Right cardiac atrium (tissue), 5 donors: ENCODE measurements around the gene C10orf53. TPM values are rescaled to one million over a fixed set of nuclear protein-coding genes. Genes with fewer than 3 reads are reported as not detected.
"Not testable (repeated sequence)": the region's sequence is repeated elsewhere in the genome, so short reads cannot be mapped to it uniquely, and the experiment has no call there.

ENCODE experiments used
- ATAC-seq, 2 donors: fragments of 200-7000 bp; cut with Tn5 transposase; one replicate each; pipeline versions ENCODE4 v1.8.0 to v1.9.1; 2020; ENCODE audit warnings: moderate library complexity in 2 of 2, mild to moderate bottlenecking in 1 of 2
- DNase-seq, 3 donors: peaks; one replicate each; pipeline ENCODE4 v3.0.0-alpha.2; 2020
- H3K27ac ChIP-seq: one replicate; pipeline ENCODE4 v1.5.1; 2013; ENCODE audit warnings: mild to moderate bottlenecking, low read length, control low read depth, moderate library complexity
- H3K27me3 ChIP-seq: one replicate; pipeline ENCODE4 v1.6.1; 2013; ENCODE audit not compliant: control insufficient read depth, insufficient read depth
- H3K4me1 ChIP-seq: one replicate; pipeline ENCODE4 v1.6.1; 2013; ENCODE audit warnings: low read length; ENCODE audit not compliant: control insufficient read depth, insufficient read depth
- H3K4me3 ChIP-seq: one replicate; pipeline ENCODE4 v1.5.1; 2013; ENCODE audit warnings: low read length, control low read depth
- H3K9me3 ChIP-seq: one replicate; pipeline ENCODE4 v1.6.1; 2013; ENCODE audit warnings: low read length; ENCODE audit not compliant: control insufficient read depth
- WGBS: extraction: QIAGEN DNeasy Blood & Tissue Kit; methylation state at CpG from one replicate; pipeline ENCODE4 v1.1.7; 2013; 5-methylcytosine and 5-hydroxymethylcytosine counted together
- intact Hi-C, 4 donors: fragments of 100-400 bp; cut with DNase I; formaldehyde crosslinking; loops; one replicate each; pipeline versions ENCODE4 v1.11.0 to v1.14.0; 2022 to 2023
- polyA plus RNA-seq: library from polyadenylated mRNA; stranded (reverse); fragments of 200-250 nt; gene quantifications from one replicate; pipeline ENCODE4 v1.2.3, GENCODE V29; 2013
- total RNA-seq, 4 donors: library from RNA; stranded (reverse); fragmentation: NEBNext Ultra II Directional; extraction: Animal tissue kit (Norgen Biotek cat#: 25700); gene quantifications; one replicate each; pipeline ENCODE4 v1.2.1, GENCODE V29; 2021
- donor health status: healthy with polysubstance abuse.
- donor health status: DM: no; HTN: yes; CAD: no.
- donor health status: DM: no; HTN: no; CAD: no.
- donor health status: DM: no; HTN: yes; CAD: no; lungs with severe emphysema.
- donor health status: DM: yes; HTN: yes; CAD: no.

Gene C10orf53
- total and polyA plus RNA-seq, 5 donors: not detected

DNA sequence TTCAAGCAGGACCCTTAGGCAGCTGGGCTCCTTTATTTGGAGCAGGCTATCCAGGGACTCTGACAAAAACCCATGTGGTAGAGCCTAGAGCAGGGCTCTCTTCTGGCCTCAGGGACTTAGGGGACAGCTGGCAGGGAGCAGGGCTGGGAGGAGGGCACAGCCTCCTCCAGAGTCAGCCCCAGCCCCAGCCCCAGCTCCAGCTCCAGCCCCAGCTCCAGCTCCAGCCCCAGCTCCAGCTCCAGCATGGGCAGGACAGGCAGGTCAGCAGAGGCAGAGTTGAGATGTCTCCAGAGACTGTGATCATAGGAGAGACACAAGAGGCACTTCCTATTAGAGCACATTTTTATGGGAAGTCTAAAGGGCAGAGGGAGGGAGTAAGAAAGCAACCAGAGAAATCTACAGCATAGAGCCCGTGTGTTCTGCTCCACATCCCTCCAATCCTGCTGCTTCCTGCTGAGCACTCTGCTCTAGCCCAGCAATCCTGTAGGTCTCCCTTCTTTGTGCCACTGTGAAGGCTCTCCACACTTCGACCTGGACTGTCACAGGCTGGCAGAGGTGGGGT, 13.3 kb upstream of the C10orf53 start:
- DNase-seq (no peak), ATAC-seq (no peak)
- Histone ChIP-seq H3K9me3 (no peaks in the 10 kb centered on the region), H3K4me1 (no peaks in the 10 kb centered on the region), H3K27ac (no peak overlapping the region), H3K4me3 (no peak overlapping the region), H3K27me3 (no peaks in the 10 kb centered on the region)
- intact Hi-C loops: no loop called here
- WGBS: 52% methylated on average over 2 of the region's 2 CpGs

DNA sequence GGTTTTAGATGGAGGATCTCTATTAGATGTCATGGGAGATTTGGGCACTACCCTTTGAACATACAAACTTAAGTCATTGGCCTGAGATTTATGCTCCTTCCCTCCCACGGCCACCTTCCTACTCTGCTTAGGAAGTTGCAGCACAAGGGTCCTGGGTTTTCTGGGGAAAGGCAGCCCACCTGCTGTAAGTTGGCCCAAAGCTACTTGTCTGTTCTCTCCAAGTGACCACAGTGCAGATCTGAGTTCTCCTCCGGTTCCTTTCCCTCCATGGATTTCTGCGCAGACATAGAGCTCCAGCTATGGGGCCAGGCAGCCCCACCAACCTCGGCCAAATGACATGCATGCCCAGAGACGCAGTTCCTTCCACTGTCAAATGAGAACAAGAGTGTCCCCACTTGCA, 12.8 kb upstream of the C10orf53 start:
- intact Hi-C loops: no loop called here
- ATAC-seq (no peak), DNase-seq (no peak)
- Histone ChIP-seq H3K27ac (no peak overlapping the region), H3K4me1 (no peaks in the 10 kb centered on the region), H3K9me3 (no peaks in the 10 kb centered on the region), H3K4me3 (no peak overlapping the region), H3K27me3 (no peaks in the 10 kb centered on the region)
- WGBS: 82% methylated on average over 5 of the region's 5 CpGs

DNA sequence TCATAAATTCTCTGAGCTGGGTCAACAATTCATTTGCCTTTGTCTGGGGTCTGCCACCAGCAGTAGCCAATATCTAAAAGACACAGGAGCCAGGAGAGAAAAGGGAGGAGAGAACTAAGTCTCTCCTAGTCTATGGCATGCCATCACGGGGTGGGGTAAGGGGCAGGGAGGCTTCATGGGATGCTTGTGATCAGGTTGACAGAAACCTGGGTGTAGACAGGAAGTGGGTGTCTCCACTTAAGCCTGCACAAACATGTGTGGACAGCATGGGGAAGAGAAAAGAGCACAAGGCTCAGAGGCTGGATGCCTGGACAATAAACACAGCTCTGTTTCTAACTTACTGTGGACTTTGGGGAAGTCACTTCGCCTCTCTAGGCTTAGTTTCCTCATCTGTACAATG, 11.5 kb upstream of the C10orf53 start:
- 67% methylated on average over 2 of the region's 2 CpGs for WGBS
- intact Hi-C loops: no loop called here
- ATAC-seq: no peak

DNA sequence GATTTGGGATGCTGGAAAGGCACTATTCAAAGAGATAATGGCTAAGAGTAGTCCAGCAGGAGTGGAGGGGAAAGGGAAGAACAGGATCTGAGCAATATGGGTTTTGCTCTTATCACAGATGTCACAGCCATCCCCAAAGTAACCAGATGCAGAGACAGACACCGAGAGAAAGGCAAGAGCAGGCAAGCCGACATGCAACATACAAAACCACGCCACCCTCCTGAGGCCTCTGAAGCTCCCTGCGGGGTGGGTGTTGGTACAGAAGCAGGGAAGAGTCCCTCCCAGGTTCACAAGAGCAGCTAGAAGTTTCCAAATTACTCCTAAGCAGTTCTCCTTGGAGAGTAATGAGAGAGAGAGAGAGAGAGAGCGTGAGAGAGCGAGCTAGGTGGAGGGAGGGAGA, 10.8 kb upstream of the C10orf53 start:
- no peaks in the 10 kb centered on the region for H3K27me3 ChIP-seq
- no peaks in the 10 kb centered on the region for H3K9me3 ChIP-seq
- intact Hi-C loops: no loop called here
- H3K4me1 ChIP-seq: no peaks in the 10 kb centered on the region
- 56% methylated on average over 6 of the region's 6 CpGs for WGBS
- DNase-seq: no peak
- H3K4me3 ChIP-seq: no peak overlapping the region
- no peak overlapping the region for H3K27ac ChIP-seq
- no peak for ATAC-seq

More for the DNA sequence above, 11.5 kb upstream of the C10orf53 start:
- no peak overlapping the region for H3K4me3 ChIP-seq
- H3K27ac ChIP-seq: no peak overlapping the region
- no peaks in the 10 kb centered on the region for H3K4me1 ChIP-seq
- DNase-seq: no peak
- H3K9me3 ChIP-seq: no peaks in the 10 kb centered on the region
- no peaks in the 10 kb centered on the region for H3K27me3 ChIP-seq

DNA sequence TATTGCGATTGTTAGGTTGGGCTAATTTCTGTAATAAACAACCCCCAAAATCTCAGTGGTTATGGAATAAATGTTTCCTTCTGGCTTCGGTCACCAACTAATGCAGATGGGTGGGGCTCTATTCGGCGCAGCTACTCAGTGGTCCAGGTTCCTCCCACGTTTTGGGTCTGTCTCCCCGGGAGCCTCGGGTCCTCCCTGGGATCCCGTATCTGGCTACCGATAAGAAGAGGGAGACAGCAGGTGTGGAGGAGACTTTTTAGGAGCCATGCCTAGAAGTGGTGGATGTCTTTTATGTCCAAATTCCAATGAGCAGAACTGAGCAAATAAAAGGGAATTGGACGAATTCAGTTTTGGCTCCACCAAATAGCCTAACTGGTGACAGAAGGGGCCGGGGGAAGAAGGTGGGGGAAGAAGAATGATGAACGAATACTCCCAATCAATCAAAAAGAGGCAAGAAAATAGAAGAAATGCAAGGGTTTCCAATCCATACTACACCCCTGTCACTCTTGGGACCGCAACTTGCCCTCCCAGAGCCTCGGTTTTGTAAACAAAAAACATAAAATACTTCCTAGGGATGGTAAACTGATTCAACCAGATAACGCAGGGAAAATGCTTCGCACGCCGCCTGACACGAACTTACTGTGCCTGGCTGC, 498 bp upstream of the C10orf53 start:
- H3K27me3 ChIP-seq: no peaks in the 10 kb centered on the region
- WGBS: 12% methylated on average over 19 of the region's 19 CpGs
- H3K27ac ChIP-seq: no peak overlapping the region
- intact Hi-C loops: no loop called here
- no peaks in the 10 kb centered on the region for H3K4me1 ChIP-seq
- no peak for DNase-seq
- no peaks in the 10 kb centered on the region for H3K9me3 ChIP-seq
- no peak overlapping the region for H3K4me3 ChIP-seq
- no peak for ATAC-seq

DNA sequence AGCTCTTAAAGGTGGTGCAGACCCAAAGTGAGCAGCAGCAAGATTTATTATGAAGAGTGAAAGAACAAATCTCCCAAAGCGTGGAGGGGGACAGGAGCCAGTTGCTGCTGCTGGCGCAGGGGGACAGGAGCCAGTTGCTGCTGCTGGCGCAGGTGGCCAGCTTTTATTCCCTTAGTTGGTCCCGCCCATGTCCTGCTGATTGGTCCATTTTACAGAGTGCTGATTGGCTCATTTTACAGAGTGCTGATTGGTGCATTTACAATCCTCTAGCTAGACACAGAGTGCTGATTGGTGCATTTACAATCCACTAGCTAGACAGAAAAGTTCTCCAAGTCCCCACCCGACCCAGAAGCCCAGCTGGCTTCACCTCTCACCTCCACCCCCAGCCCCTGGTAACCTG, 3.0 kb downstream of the C10orf53 start:
- ATAC-seq, H3K4me3 ChIP-seq, H3K27ac ChIP-seq, H3K4me1 ChIP-seq, DNase-seq, H3K27me3 ChIP-seq, H3K9me3 ChIP-seq, intact Hi-C loops: not testable (repeated sequence)
- 72% methylated on average over 5 of the region's 5 CpGs for WGBS

DNA sequence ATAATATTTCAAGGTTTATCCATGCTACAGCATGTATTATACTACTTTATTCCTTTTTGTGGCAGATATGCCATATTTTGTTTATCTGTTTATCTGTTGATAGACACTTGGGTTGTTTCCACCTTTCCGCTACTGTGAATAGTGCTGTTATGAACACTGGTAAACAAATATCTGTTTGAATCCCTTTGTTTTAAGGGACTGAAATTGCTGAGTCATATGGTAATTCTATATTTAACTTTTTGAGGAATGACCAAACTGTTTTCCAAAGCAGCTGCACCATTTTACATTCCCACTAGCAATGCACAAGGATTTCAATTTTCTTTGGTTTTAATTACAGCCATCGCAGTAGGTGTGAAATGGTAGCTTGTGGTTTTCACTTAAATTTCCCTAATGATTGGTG, 3.4 kb downstream of the C10orf53 start:
- no peaks in the 10 kb centered on the region for H3K27me3 ChIP-seq
- no peak for DNase-seq
- H3K4me3 ChIP-seq: no peak overlapping the region
- peaks cover 2% of the 10 kb centered on the region for H3K9me3 ChIP-seq
- no peak for ATAC-seq
- intact Hi-C loops: no loop called here
- H3K4me1 ChIP-seq: no peaks in the 10 kb centered on the region
- 96% methylated on average over 2 of the region's 2 CpGs for WGBS
- no peak overlapping the region for H3K27ac ChIP-seq

DNA sequence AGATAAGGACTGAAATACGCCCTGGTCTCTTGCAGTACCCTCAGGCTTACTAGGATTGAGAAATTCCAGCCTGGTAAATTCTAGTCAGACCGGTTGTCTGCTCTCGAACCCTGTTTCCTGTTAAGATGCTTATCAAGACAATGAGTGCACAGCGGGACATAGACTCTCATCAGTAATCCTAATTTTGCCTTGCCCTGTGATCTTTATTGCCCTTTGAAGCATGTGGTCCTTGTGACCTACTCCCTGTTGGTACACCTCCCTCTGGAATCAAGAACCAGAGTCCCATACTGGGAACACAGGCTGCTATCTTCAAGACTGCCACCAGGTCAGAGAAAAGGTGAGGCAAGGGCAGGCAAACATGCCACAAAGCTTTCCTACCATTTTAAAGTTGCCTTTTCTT, 7.2 kb downstream of the C10orf53 start:
- H3K4me1 ChIP-seq: no peaks in the 10 kb centered on the region
- DNase-seq (no peak), ATAC-seq (no peak)
- WGBS: 71% methylated on average over 4 of the region's 4 CpGs
- H3K27ac ChIP-seq: no peak overlapping the region
- intact Hi-C loops: no loop called here
- H3K4me3 ChIP-seq: no peak overlapping the region
- no peaks in the 10 kb centered on the region for H3K27me3 ChIP-seq
- H3K9me3 ChIP-seq: peaks cover 2% of the 10 kb centered on the region

DNA sequence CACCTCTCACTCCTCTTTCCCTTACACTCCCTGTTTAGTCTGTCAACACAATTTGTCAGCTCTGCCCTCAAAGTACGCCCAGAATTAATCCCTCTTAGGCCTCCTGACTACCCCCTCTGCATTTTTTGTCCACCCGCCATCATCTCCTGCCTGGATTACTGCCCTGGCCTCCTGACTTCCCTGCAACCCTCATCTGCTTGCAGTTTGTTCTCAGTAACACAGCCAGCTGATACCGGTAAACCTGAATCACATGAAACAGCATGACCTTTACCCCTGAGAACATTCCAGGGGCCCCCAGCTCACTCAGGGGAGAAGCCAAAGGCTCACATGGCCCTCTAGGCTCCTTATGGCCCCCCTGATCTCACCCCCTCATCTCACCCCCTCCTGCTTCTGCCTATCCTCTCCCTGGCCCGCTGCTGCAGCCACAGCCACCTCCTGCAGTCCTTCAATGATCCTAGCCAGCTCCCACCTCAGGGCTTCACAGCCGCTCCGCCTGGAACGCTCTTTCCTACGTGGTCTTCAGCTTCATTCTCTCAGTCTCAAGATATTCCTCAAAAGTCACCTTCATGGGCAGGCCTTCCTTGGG, 8.9 kb downstream of the C10orf53 start:
- 13% methylated on average over 8 of the region's 8 CpGs for WGBS
- H3K27me3 ChIP-seq: no peaks in the 10 kb centered on the region
- H3K27ac ChIP-seq: no peak overlapping the region
- no peak overlapping the region for H3K4me3 ChIP-seq
- no peak for DNase-seq
- intact Hi-C loops: no loop called here
- no peaks in the 10 kb centered on the region for H3K4me1 ChIP-seq
- no peak for ATAC-seq
- peaks cover 2% of the 10 kb centered on the region for H3K9me3 ChIP-seq

DNA sequence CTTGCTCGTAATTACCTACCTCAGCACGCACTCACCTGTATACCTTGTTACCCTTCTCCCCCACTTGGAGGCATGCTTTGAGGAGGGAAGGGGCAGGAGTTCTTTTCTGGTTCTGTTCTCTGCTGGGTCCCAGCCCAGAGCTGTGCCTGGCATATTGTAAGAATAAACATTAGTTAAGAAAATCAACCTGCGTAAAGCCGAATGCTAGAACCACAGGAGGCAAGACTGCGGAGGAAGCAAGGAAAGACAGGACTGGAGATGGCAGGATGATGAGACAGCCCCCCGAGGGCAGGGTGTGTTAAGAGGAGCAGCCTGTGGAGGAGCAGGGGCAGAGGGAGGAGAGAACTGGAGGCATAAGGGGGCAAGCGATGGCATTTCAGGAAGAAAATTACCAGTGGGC, 9.5 kb downstream of the C10orf53 start:
- no peak overlapping the region for H3K27ac ChIP-seq
- intact Hi-C loops: no loop called here
- 11% methylated on average over 7 of the region's 7 CpGs for WGBS
- DNase-seq (no peak), ATAC-seq (no peak)
- no peak overlapping the region for H3K4me3 ChIP-seq
- H3K4me1 ChIP-seq: no peaks in the 10 kb centered on the region
- no peaks in the 10 kb centered on the region for H3K27me3 ChIP-seq
- peaks cover 2% of the 10 kb centered on the region for H3K9me3 ChIP-seq

DNA sequence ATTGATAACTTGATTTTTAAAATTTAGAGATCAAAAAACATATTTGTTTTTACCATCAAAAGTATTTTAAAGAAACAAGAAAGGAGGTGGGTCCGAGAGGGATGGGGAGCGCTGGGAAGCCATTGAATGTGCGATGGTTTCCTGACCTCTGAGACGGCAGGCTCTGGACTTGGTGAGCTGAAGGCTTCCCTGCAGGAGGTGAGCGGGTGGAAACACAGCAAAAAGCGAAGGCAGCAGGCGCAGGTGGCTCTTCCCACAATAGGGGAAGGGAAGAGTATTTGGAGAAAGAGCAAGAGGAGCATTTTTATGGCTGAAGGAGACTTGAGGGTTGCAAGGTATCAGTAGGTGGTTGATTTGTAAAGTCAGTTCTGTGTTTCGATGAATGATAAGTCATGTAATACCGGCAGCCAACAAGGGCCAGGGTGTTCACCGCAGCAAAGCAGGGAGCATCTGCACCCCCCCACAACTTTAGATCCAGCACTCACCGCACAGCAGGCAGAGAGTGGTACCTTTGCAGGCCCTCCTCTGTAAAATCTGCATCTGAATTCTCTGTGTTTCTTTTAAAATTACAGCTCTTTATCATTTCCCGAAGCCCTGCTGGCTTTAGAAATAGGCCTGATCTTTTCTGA, 10.5 kb downstream of the C10orf53 start:
- intact Hi-C loops: no loop called here
- no peak overlapping the region for H3K27ac ChIP-seq
- no peaks in the 10 kb centered on the region for H3K4me1 ChIP-seq
- H3K4me3 ChIP-seq: no peak overlapping the region
- peaks cover 2% of the 10 kb centered on the region for H3K9me3 ChIP-seq
- no peak for ATAC-seq
- 12% methylated on average over 12 of the region's 12 CpGs for WGBS
- H3K27me3 ChIP-seq: no peaks in the 10 kb centered on the region
- no peak for DNase-seq
